SK-N-MC (cell line): Measurements from ENCODE around the gene SIDT2.

Experiments
- DNase-seq: peaks from one replicate; pipeline ENCODE4 v3.0.0-alpha.2; 2011; ENCODE audit warnings: low read depth, low spot score
- H3K27ac ChIP-seq: fragments of 200-600 bp; sonication (generic); 2 replicates; pipeline ENCODE4 v1.5.1; 2016; ENCODE audit warnings: mixed run types
- H3K36me3 ChIP-seq: fragments of 200-600 bp; sonication (generic); 2 replicates; pipeline ENCODE4 v1.6.1; 2017; ENCODE audit warnings: antibody characterized with exemption, low read length, mixed read lengths; ENCODE audit not compliant: insufficient read depth
- H3K4me3 ChIP-seq: fragments of 200-600 bp; sonication (generic); 2 replicates; pipeline ENCODE4 v1.5.1; 2016
- H3K9ac ChIP-seq: fragments of 200-600 bp; sonication (generic); 2 replicates; pipeline ENCODE4 v1.8.0; 2017; ENCODE audit warnings: mixed run types, mixed read lengths; ENCODE audit not compliant: insufficient read length
- H3K9me3 ChIP-seq: fragments of 200-600 bp; sonication (generic); 2 replicates; pipeline ENCODE4 v1.6.1; 2017; ENCODE audit warnings: low read depth, mild to moderate bottlenecking, antibody characterized with exemption, low read length, moderate library complexity, mixed read lengths
- EZH2 ChIP-seq: fragments of 200-600 bp; sonication (generic); IDR thresholded peaks from one replicate; pipeline ENCODE4 v1.6.1; 2017; ENCODE audit warnings: antibody characterized with exemption
- FOXP2 ChIP-seq: optimal IDR thresholded peaks from 2 replicates; pipeline ENCODE3; 2011; ENCODE audit warnings: mild to moderate bottlenecking, moderate library complexity; ENCODE audit not compliant: insufficient read depth; ENCODE audit errors: extremely low read length, control extremely low read depth
- POLR2AphosphoS5 ChIP-seq: IDR thresholded peaks from 2 replicates; pipeline ENCODE4 v1.6.1; 2012; ENCODE audit warnings: mild to moderate bottlenecking, low read depth, low read length, borderline replicate concordance

SIDT2 gene

DNA sequence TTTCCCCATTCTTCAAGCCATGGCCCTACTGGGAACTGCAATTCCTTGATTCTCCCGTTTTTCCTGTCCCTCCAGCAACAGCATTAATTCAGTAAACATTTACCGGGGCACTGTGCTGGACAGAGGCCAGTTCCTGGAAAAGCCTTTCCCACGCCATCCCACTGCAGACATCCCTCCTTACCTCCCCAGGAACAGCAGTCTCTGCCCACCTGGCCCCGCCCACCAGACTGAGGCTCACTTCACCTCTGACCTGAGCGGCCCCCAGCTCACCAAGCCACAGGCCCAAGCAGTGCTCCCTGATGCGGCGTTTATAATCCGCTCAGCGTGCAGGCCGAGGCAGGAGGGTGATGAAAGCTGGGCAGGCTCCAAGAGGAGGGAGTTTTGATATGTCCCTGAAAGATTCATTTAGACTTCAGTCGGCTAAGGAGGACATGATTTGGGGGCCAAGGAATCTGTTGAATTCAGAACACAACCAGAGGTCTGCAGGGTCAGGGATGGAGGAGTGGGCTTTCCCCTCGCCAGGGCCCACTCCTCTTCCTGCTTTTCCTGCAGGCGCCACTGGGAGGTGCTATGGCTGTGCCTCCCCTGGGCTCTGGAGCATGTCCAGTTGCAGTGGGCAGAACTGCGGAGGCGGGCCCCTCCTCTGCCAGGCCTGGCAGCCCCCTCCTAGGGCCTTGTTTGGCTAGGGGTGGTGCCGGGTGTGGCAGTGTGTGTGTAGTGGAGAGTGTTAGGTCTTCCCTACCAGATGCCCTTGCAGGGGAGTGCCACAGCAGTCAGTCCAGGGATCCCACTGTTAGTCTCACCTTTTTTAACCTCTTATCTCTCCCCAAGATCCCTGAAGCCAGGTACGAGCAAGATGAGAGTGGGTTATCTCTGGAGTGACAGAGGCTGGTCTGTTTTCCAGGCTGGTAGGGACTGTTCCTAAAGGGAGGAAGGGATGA is 19.2 kb downstream of the SIDT2 start:
- TF ChIP-seq EZH2 (no peak), POLR2AphosphoS5 (no peak), FOXP2 (no peak)
- H3K27ac ChIP-seq = no peak overlapping the region
- no peak overlapping the region for H3K9ac ChIP-seq
- no peak for DNase-seq
- no peaks in the 10 kb centered on the region for H3K36me3 ChIP-seq
- H3K9me3 ChIP-seq = no peaks in the 10 kb centered on the region
- H3K4me3 ChIP-seq = no peak overlapping the region

DNA sequence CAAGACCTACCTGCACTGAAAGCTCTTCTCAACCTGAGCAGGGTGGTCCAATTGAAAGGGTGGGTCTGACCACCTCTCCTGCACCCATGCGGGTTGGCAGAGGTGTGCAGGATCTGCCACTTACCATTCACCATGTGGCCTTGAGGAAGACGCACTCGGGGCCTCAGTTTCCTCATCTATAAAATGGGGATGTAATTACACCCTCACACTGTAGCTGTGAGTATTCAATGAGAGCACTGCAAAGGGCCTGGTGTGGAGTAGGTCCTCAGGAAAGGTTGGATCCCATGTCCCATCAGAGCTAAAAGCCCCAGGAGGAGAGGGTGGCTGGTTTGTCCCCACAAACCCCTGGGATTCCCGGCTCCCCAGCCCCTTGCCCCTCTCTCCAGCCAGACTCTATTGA is 20.1 kb downstream of the SIDT2 start:
- no peaks in the 10 kb centered on the region for H3K36me3 ChIP-seq
- no peak overlapping the region for H3K4me3 ChIP-seq
- TF ChIP-seq EZH2 (no peak), POLR2AphosphoS5 (no peak), FOXP2 (no peak)
- no peak for DNase-seq
- no peak overlapping the region for H3K27ac ChIP-seq
- no peaks in the 10 kb centered on the region for H3K9me3 ChIP-seq
- no peak overlapping the region for H3K9ac ChIP-seq

DNA sequence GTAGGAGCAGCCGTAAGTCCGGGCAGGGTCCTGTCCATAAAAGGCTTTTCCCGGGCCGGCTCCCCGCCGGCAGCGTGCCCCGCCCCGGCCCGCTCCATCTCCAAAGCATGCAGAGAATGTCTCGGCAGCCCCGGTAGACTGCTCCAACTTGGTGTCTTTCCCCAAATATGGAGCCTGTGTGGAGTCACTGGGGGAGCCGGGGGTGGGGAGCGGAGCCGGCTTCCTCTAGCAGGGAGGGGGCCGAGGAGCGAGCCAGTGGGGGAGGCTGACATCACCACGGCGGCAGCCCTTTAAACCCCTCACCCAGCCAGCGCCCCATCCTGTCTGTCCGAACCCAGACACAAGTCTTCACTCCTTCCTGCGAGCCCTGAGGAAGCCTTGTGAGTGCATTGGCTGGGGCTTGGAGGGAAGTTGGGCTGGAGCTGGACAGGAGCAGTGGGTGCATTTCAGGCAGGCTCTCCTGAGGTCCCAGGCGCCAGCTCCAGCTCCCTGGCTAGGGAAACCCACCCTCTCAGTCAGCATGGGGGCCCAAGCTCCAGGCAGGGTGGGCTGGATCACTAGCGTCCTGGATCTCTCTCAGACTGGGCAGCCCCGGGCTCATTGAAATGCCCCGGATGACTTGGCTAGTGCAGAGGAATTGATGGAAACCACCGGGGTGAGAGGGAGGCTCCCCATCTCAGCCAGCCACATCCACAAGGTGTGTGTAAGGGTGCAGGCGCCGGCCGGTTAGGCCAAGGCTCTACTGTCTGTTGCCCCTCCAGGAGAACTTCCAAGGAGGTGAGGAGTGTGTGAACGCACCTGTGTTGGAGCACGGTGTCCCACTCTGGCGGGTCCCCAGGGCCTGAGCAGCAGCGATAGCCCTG is 20.7 kb downstream of the SIDT2 start, which contains the start of gene TAGLN:
TAGLN (plus strand) TSS at position 318 of the 863 bp plus-strand sequence. CDS start 3,644 bp downstream, outside the sequence.
- no peaks in the 10 kb centered on the region for H3K36me3 ChIP-seq
- DNase-seq = no peak
- H3K9ac ChIP-seq = no peak within 1 kb of the TSS
- H3K9me3 ChIP-seq = no peaks in the 10 kb centered on the region
- TF ChIP-seq EZH2 (no peak), FOXP2 (no peak), POLR2AphosphoS5 (no peak)
- no peak within 1 kb of the TSS for H3K4me3 ChIP-seq
- no peak within 1 kb of the TSS for H3K27ac ChIP-seq

DNA sequence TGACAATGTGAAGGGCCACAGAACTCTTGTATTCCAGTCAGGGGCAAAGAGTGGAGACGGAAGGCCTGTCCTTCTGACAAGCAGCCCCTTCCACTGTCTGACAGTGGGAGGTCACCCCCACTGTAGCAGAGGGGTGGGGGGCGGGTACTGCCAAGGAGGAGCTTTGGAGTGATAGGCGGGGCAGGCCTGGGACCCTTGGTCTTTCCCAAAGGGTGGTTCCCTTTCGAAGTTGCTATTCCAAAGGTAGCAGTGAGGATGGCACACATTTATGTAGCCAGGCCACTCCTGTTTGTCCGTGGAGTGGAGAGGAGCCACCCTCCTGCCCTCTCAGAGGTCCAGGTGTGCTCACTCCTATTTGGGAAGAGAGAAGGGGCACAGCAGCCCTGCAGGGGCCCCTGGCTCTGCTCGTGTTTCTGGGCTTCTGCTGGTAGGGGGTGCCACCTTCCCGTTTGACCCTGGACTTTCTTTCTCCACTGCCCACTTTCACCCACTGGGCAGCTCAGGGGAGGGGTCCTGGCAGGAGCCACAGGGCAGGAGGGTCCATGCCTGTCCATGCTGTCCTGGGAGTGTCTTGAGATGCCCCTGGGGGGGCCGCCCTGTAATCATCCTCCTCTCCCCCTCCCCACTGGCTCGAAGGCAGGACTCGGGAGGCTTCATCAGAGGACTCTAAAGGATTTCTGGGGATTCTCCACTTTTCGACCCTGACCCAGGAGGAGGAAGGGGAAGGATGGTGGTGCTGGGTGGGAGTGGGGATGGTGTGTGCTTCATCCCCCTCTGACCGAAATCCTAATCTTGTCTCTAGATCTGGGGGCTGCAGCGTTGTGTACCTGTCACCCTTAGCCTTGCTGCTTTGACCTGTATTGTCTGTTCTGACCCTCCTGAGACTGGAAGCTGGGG is 21.6 kb downstream of the SIDT2 start:
- Histone ChIP-seq H3K36me3 (no peaks in the 10 kb centered on the region), H3K4me3 (no peak overlapping the region), H3K27ac (no peak overlapping the region), H3K9me3 (no peaks in the 10 kb centered on the region), H3K9ac (no peak overlapping the region)
- TF ChIP-seq EZH2 (no peak), POLR2AphosphoS5 (no peak), FOXP2 (no peak)
- no peak for DNase-seq

DNA sequence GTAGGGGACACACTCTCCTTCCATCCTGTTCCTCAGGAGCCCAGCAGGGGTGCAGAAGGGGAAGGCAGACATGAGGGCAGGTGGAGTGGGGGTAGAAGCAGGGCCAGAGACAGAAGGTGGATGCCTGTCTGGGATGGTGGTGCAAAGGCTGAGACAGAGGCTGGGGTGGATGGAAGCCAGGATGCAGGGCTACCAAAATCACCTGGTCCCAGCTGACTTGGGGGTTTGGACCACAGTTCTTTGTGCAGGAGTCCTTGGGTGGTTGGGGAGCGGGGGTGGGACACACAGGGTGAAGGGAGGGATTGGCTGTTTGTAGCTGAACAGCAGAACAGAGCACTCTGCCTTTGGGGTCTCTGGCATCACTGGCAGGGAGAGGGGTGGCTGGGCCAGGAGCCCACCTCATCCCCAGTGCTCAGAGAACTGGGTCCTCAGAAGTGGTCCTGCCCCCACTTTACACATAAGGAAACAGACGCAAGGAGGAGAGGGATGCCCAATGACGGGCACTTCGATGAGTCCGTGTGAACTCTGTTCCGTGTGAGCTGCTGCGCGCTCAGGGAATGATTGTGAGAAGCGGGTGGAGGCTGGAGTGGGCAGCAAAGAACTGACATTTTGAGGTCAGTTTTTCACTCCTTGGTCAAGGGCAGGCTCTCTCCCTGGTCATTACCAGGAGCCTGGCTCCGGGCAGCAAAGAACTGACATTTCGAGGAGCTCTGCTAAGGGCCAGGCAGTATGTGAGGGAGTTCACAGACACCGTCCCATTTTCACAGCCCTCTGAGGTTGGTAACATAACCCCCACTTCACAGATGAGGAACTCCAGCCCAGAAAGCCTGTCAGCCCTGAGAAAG is 22.5 kb downstream of the SIDT2 start:
- Histone ChIP-seq H3K9ac (no peak overlapping the region), H3K27ac (no peak overlapping the region)
- TF ChIP-seq EZH2 (no peak), FOXP2 (no peak), POLR2AphosphoS5 (no peak)

DNA sequence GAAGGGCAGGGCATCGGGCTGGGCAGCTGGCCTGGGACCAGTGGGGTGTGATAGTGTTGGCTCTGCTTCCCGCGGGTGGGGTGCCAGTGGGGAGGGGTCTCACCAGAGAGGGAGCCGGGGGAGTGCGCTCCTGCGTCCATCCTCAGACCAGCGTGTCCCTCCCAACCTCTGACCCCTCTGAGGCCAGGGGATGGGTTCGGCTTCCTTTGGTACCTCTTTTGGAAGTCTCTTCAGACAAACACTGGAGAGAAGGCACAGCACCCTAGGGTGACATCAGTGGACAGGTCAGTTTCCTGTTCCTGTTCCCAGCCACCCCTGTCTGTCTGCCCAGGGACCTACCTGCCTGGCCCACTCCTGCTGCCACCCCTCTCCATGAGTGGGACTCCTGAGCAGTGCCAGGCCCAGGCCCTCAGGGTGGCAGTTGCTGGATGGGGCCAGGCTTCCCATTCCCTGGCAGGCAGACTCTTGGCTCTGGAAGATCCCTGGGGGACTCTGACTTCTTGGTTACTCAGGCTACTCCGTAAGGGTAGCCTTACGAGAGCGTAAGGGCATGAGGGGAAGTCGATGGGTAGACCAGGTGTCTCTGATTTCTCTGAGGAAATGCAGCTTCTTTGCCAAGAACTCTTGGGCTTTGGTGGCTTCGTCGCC is 23.2 kb downstream of the SIDT2 start:
- no peak overlapping the region for H3K4me3 ChIP-seq
- H3K9me3 ChIP-seq = no peaks in the 10 kb centered on the region
- DNase-seq = no peak
- no peaks in the 10 kb centered on the region for H3K36me3 ChIP-seq
- TF ChIP-seq POLR2AphosphoS5 (no peak), FOXP2 (no peak), EZH2 (no peak)
- H3K27ac ChIP-seq = no peak overlapping the region
- H3K9ac ChIP-seq = no peak overlapping the region

More for the DNA sequence above, 22.5 kb downstream of the SIDT2 start:
- no peak overlapping the region for H3K4me3 ChIP-seq
- no peak for DNase-seq
- no peaks in the 10 kb centered on the region for H3K9me3 ChIP-seq
- H3K36me3 ChIP-seq = no peaks in the 10 kb centered on the region

DNA sequence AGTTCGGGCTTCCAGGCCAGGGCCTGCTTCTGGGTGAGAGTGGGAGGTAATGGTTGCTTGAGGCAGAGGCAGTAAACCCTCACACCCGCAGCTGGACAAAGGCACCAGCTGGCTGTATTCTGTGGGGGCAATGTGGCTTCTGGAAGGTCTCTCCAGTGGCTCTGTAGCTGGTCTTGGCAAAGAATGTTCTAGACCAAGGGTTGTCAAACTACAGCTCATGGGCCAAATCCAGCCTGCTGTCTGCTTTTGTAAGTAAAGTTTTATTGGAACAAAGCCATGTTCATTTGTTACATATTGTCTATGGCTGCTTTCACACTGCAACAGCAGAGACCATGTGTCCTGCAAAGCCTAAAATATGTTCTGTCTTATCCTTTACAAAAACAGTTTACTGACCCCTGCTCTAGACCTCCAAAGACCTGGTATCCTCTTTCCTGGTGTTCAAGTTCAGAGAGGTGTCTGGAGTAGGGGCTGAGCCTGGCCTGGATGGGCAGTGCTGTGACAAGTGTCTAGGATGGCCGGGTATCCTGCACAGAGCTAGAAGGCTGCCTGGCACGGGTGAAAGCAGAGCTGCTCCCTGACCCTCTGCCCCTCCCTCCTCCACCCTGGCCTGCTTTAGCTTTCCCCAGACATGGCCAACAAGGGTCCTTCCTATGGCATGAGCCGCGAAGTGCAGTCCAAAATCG is 24.0 kb downstream of the SIDT2 start:
- no peak for DNase-seq
- no peak overlapping the region for H3K4me3 ChIP-seq

More for the DNA sequence above, 24.0 kb downstream of the SIDT2 start:
- H3K36me3 ChIP-seq = no peaks in the 10 kb centered on the region
- H3K9ac ChIP-seq = no peak overlapping the region
- H3K9me3 ChIP-seq = no peaks in the 10 kb centered on the region
- no peak overlapping the region for H3K27ac ChIP-seq
- no peak for TF ChIP-seq FOXP2
- TF ChIP-seq POLR2AphosphoS5 = no peak
- no peak for TF ChIP-seq EZH2
